MG63 (cell line): Measurements from ENCODE around the gene B3GALT2. TPM values are rescaled to one million over a fixed set of nuclear protein-coding genes. Genes with fewer than 3 reads are reported as not detected.

Source experiments
- DNase-seq: peaks from one replicate; pipeline ENCODE4 v3.0.0-alpha.2; 2020
- H3K27me3 ChIP-seq: fragments of 250-450 bp; sonication (Bioruptor Pico); 2 replicates; pipeline ENCODE4 v1.5.1; 2020; ENCODE audit warnings: mild to moderate bottlenecking, moderate library complexity
- H3K36me3 ChIP-seq: fragments of 250-450 bp; sonication (Bioruptor Pico); 2 replicates; pipeline ENCODE4 v1.5.1; 2020; ENCODE audit warnings: mild to moderate bottlenecking, moderate library complexity
- H3K4me3 ChIP-seq: fragments of 250-450 bp; sonication (Bioruptor Pico); 2 replicates; pipeline ENCODE4 v1.5.1; 2020; ENCODE audit warnings: mild to moderate bottlenecking, moderate library complexity
- H3K9me3 ChIP-seq: fragments of 250-450 bp; sonication (Bioruptor Pico); 2 replicates; pipeline ENCODE4 v1.5.1; 2020; ENCODE audit warnings: mild to moderate bottlenecking, moderate library complexity
- total RNA-seq: library from RNA; depleted of rRNA; stranded (reverse); fragments of >200 nt; shearing (Covaris generic); gene quantifications from 2 replicates; pipeline ENCODE4 v1.2.3, GENCODE V29; 2014; ENCODE audit warnings: low replicate concordance; rRNA removed

The B3GALT2 gene
- total RNA-seq, 1 experiment from 2014 or later: not detected

- no peak for DNase-seq
- Histone ChIP-seq H3K36me3 (peaks cover 68% of the 10 kb centered on the region), H3K4me3 (no peak overlapping the region), H3K9me3 (no peaks in the 10 kb centered on the region), H3K27me3 (no peaks in the 10 kb centered on the region)
Observed at GRCh38 chr1:193142409-193142808, 44.0 kb downstream of the B3GALT2 start.

DNA sequence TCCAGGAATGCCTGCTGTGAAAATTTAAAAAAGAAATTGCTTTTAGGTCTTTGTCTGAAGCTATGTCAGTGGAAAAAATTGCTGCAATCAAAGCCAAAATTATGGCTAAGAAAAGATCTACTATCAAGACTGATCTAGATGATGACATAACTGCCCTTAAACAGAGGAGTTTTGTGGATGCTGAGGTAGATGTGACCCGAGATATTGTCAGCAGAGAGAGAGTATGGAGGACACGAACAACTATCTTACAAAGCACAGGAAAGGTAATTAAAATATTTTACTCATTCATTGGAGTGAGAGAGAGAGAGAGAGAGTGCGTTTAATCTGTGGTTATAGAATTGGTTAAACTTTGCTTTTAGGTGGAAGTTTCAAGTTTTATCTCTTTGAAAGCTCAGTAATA is 44.6 kb downstream of the B3GALT2 start:
- Histone ChIP-seq H3K36me3 (peaks cover 66% of the 10 kb centered on the region), H3K27me3 (no peaks in the 10 kb centered on the region), H3K9me3 (no peaks in the 10 kb centered on the region), H3K4me3 (no peak overlapping the region)
- no peak for DNase-seq

DNA sequence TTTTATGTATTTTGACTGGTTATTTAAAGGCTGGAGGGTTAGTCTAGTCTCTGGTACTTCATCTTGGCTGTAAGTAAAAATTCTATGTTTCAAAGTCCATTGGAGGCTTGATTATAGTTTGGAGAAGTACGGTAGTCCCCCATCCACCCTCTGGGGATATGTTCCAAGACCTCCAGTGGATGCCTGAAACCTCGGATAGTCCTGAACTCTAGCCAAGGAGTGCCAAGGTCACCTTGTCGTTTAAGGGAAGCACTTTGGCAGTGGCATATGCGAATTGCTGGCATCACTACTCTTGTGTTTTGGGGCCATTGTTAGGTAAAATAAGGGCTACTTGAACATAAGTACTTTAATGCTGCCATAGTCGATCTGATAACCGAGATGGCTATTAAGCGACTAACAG is 46.2 kb downstream of the B3GALT2 start:
- H3K4me3 ChIP-seq: no peak overlapping the region
- no peak for DNase-seq
- H3K27me3 ChIP-seq: no peaks in the 10 kb centered on the region
- H3K36me3 ChIP-seq: peaks cover 67% of the 10 kb centered on the region
- no peaks in the 10 kb centered on the region for H3K9me3 ChIP-seq

DNA sequence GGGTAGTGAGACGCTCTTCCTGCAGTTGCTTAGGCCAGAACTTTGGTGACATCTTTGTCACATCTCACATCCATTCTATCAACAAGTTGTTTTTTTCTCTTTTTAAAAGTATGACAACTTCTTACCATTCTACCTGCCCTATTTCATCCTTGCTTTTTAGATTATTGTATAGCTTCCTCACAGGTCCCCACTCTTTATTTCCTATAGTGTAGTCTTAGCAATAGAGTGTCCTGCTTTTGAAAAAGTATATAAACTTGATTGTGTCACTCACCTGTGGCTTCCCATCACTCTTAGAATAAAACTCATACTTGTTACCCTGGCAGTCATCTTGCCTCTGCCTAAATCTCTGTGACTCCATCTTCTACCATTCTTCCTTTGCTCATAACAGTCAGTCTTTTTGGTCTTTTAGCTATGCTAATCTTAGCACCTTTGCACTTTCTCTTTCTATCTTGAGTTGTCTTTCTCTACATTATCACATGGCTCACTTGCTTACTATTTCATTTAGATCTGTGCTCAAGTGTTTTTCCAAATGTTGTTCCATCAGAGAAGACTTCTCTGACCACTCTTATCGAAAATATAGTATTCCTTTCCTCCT is 55.0 kb downstream of the B3GALT2 start:
- no peaks in the 10 kb centered on the region for H3K9me3 ChIP-seq
- no peak overlapping the region for H3K4me3 ChIP-seq
- DNase-seq: no peak
- H3K36me3 ChIP-seq: peaks cover 53% of the 10 kb centered on the region
- H3K27me3 ChIP-seq: no peaks in the 10 kb centered on the region

Other genes with a start within 250 kb of the B3GALT2 start
- 70.5 and 143 TPM in 2 replicates for gene UCHL5, start 127.3 kb downstream of the B3GALT2 start, total RNA-seq
- 65.6 and 81.6 TPM in 2 replicates for gene RO60, start 127.0 kb downstream of the B3GALT2 start, total RNA-seq
- gene GLRX2, start 81.2 kb downstream of the B3GALT2 start, total RNA-seq: 58.9 and 161 TPM in 2 replicates
- gene CDC73, start 64.6 kb downstream of the B3GALT2 start, total RNA-seq: 19.8 and 26.5 TPM in 2 replicates